Measurements from ENCODE around the gene EED.
"Not testable (repeated sequence)": the region's sequence is repeated elsewhere in the genome, so short reads cannot be mapped to it uniquely, and the experiment has no call there.

Gene EED

DNA sequence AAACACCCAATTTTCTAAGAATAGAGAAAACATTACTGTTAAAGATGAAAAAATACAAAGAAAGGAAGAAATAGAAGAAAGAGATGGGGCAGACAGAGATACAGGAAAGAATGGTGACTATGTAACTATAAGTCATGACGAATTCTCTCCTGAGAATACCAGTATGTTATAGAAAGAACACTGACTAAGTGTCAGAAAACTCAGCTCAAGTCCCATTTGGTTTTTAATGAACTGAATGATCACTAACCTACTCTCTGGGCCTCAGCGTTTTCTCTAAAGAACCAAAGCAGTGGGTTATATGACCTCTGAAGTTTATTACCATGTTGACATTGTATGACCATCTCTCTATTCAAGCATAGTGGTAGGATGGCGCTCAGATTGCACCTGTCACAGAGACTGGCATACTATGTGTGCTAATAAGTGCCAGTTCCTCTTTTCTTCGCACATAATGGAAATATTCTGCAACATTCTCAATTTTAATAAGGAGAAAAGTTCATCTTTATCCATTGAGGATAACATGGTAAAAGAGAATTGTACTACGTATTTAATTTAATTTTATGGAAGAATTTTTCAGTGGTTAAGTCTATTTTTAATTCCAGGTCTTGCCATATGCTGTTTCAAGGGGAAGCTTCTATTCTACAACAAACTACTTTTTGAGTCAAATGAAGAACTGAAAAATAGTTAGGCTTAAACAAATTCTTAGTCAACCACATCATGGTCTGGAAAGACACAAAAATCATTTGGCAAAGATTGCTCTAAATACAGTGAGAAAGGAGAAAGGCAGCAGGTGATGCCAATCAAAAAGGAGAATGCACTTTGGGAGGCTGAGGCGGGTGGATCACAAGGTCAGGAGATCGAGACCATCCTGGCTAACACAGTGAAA is 25.0 kb upstream of the EED start:
- DNase-seq (ENCODE audit: low spot score), result peak; percentile 66

DNA sequence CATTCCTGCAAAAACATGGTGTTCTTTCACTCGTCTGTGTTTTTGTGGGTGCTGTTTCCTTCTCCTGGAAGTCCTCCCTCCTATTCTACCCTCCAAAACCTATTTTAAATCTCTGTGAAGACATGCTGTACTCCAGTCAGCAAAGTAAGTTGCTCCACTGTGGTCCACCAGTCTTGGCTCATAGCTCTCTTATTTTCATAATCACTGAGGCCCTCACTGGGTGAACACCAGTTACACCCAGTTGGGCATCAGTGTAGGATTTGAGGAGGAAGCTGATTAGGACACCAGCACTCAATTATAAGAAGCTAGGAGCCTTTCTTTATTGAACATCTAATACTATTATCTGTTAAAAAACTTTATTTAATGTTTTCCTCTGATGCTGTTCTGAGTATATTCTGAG is 23.9 kb upstream of the EED start:
- DNase-seq (ENCODE audit: low spot score), result peak; percentile 44

DNA sequence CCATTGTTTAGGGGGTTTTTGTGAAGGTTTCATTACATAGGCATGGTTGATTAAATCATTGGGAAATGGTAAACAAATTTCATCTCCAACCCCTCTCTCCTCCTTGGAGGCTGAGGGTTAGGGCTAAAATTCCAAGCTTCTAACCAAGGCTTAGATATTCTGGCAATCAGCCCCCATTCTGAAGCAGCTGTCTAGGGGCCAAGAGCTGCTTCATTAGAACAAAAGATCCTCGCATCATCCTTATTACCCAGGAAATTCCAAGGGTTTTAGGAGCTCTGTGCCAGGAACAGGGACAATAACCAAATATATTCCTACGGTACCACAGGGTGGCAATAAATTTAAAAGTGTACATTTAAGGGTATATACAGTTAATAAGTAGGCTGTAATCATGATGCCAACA is 22.5 kb upstream of the EED start:
- no peak for DNase-seq (ENCODE audit: low spot score)

DNA sequence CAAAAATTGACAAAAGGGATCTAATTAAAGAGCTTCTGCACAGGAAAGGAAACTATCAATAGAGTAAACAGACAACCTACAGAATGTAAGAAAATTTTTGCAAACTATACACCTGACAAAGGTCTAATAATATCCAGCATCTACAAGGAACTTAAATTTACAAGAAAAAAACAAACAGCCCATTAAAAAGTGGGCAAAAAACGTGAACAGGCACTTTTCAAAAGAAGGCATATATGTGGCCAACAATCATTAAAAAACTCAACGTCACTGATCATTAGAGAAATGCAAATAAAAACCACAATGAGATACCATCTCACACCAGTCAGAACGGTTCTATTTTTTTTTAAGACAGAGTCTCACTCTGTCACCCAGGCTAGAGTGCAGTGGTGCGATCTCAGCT is 20.0 kb upstream of the EED start:
- not testable (repeated sequence) for DNase-seq (ENCODE audit: low spot score)

DNA sequence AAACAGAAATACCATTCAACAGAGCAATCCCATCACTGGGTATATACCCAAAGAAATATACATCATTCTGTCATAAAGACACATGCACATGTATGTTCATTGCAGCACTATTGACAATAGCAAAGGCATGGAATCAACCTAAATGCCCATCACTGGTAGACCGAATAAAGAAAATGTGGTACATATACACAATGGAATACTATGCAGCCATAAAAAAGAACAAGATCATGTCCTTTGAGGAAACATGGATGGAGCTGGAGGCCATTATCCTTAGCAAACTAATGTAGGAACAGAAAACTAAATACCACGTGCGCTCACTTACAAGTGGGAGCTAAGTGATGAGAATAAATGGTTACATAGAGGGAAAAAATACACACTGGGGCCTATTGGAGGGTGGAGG is 19.2 kb upstream of the EED start:
- DNase-seq (ENCODE audit: low spot score), result not testable (repeated sequence)

DNA sequence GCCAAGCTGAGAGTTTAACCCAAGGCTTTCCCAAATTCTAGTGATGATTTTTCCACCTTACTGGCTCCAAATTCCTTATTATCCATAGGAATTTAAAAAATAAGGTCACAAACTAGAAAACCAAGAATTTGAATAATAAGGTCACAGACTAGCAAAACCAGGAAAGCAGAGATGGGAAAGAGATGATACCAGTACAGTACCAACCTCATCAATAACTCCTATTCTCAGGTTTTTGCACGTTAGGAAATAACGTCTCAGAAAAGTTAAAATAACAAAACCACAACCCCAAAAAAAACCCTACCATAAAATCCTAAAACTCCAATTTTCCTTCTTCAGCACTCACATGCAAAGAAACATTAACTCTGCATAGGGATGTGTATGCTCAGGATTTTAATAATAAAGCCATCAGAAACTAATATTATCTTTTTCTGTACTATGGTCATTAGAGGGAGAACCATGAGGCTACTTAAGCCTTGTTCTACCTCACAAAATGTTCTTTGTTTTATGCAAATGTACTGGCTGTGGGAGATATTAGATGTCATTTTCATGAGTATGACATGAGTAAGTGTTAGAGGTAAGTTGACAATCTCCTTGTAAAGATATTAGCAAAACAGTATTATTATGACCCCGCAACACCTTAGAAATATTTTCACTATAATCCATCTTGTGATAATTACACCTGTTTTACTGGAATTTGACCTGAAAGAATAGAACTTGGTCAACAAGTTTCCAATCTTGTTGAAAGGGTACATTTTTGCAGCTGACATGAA is 16.1 kb upstream of the EED start:
- DNase-seq (ENCODE audit: low spot score), result no peak

DNA sequence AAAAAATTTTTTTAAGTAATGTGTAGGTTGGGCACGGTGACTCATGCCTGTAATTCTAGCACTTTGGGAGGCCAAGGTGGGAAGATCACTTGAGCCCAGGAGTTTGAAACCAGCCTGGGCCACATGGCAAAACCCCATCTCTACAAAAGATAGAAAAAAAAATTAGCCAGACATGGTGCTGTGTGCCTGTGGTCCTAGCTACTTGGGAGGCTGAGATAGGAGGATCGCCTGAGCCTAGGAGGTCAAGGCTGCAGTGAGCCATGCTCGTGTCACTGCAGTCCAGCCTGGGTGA is 15.6 kb upstream of the EED start:
- DNase-seq (ENCODE audit: low spot score), result not testable (repeated sequence)

DNA sequence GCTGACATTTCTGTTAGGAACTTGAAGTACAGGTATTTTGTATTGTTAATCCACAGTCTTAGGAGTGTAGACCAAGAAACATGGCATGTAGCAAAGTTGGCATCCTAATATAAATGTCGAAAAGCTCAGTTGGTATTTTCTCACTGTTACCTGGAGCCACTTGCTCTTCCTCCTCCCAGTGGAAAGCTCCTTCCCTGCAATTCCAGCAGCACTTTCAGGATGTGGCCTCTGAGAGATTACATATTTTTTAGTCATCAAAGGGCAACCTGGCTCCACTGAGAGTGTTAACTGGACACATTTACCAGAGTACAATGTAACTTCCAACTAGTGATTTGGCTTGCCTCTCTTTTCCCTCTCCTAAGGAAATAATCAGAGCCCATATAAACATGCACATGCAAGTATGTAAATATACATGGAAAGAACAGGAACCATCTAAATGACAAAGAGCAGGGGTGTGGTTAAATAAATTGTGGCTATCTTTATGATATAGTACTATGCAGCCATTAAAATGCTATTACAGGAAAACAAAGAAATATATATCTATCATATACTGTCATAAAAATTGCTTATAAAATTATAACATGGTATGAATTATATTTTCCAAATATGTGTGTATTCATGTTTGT is 14.3 kb upstream of the EED start:
- DNase-seq (ENCODE audit: low spot score), result no peak

DNA sequence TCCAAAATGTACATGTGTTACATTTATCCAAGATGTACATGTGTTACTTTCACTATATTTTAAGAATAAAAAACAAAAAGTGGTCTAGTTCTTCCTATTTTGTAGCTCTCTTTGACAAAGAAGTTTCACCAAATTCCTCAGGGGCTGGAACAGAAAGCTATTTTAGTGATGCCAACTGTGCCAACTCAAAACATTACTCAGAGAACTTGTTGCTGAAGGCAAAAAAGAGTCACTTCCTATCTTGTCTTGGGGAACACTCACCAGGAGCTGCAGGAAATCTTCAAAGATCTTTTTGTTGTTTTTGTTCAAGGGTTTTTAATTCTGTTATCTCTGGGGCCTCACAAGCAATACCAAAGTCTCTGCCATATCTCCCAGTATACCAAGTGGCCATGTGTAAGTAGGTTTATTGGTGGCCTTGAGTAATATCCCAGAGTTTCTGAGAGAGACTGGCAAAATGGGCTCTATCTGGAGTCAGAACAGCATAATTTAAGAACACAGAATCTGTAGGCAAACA is 13.6 kb upstream of the EED start:
- DNase-seq (ENCODE audit: low spot score), result no peak

DNA sequence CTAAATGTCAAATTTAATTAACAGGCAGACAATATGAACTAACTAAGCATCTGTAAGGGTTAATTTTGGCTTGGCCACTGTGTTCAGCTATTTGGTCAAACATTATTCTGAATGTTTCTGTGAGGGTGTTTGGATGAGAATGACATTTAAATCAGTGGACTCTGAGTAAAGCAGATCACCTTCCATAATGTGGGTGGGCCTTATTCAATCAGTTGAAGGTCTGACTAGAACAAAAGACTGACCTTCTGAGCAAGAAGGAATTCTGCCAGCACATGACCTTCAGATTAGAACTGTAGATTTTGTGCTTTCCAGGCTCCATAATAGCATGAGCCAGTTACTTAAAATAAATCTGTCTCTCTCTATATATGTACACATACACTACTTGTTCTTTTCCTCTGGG is 12.0 kb upstream of the EED start:
- no peak for DNase-seq (ENCODE audit: low spot score)

DNA sequence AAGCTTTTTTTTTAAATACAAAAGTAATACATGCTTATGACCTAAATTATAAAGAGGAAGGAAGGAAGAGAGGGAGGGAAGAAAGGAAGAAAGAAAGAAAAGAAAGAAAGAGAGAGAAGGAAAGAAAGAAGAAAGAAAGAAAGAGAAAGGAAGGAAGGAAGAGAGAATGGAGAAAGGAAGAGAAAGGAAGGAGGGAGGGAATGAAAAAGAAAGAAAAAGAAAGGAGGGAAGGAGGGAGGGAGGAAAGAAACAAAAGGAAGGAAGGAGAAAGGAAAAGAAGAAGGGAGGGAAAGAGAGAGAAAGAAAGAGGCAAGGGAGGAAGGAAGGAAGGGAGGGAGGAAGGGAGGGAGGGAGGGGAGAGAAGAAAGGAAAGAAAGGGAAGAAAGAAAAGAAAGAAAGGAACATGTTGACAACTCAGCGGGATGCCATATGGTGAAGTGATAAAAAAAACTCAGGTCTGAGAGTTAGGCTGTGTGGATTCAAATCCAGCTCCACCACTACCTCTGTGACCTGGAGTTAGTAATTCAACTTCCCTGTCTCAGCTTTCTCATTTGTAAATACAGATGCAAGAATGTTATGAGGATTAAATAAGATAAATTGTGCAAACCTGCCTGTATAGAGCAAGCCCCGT is 9.6 kb upstream of the EED start:
- no peak for DNase-seq (ENCODE audit: low spot score)

DNA sequence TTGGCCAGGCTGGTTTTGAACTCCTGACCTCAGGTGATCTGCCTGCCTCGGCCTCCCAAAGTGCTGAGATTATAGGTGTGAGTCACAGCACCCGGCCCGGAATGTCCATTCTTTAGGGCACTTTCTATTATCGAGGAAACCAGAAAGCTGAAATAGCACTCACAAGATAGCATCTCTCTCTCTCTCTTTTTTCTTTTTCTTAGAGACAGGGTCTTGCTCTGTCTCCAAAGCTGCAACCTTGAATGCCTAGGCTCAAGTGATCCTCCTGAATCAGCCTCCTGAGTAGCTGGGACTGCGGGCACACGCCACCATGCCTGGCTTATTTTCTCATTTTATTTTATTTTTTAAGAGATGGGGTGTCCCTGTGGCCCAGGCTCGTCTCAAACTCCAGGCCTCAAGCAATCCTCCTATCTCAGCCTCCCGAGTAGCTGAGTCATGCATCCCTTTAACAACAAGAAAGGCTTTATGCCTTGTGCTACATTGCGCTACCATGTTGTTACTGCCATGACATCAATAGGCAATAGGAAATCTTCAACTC is 7.2 kb upstream of the EED start:
- no peak for DNase-seq (ENCODE audit: low spot score)

DNA sequence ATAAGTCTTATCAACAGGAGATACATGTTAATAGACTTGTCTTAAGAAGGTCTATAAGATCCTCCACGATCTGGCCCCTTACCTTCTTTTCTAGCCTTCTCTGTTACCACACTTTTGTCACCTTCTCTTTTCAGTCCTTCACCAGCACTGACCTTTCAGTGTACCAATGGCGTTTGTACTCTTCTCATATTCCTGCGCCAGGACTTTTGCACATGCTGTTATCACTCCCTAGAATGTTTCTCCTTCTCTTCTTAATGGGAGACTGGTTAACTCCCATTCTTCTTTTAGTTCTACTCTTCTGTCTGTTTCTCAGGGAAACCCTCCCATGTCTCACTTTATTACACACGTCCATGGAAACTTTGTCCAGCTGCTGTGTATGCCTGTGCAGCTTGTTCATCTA is 4.4 kb upstream of the EED start:
- DNase-seq (ENCODE audit: low spot score), result no peak

DNA sequence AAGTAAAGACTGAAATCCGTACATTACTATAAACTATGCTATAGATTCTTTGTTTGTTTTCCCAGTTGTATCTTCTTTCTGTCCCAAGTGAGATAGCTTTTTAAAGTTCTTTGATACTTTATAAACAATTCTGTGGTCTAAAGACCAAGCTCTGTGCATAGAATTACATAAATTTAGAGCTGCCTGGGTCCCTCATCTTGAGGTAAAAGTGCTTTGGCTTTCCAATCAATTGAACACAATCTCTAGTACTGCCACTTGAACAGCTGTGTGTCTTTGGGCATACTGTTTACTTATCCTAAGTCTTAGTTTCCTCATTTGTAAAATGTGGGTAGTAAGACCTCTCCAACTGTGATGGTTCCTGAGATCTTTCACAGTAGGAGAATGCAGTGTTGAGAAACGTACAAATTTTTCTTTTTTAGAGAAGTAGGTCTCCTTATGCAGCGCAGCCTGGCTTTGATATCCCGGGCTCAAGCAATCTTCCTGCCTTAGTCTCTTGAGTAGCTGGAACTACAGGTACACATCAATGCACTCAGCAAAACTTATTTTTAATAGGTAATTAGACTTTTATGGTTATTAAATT is 2.5 kb upstream of the EED start:
- no peak for DNase-seq (ENCODE audit: low spot score)

DNA sequence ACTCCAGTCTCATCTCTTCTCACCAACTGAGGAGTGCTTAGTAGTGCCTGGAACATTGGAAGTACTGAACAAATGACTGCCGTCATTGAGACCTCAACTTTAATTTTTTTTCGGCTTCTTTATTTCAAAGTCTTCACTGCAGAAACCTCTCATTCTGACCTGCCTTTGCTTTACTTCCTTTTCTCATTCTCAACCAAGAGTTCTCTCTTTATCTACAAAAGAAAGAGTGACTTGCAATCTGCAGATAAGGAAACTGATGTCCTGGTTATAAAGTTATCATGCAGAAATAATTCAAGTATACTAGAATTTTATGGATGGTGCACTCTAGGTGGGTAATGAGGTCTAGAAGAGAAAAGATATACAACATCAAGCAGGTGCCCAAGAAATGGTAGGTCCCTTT is 1.2 kb upstream of the EED start:
- DNase-seq (ENCODE audit: low spot score), result no peak

DNA sequence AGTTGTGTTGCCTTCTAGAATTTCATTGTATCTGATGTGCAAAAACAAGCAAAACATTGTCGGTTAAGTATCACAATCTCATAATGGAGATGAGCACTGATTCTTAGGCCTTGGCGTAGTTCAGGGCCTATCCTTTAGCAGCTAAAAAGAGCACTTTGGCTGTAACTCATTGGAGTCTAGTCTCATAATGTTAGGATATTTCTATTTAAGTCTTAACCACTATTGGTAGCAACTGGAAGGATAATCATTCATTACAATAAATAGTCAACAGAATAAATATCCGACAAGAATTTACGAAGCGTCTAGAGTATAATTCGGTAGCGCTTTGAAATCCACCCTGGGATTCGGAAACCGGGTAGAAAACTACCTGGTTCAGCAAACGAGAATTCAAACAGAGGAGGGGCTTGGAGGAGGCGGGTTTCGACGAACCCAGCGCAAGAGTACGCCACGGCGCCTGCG is 461 bp upstream of the EED start:
- DNase-seq (ENCODE audit: low spot score), result peak; percentile 90

DNA sequence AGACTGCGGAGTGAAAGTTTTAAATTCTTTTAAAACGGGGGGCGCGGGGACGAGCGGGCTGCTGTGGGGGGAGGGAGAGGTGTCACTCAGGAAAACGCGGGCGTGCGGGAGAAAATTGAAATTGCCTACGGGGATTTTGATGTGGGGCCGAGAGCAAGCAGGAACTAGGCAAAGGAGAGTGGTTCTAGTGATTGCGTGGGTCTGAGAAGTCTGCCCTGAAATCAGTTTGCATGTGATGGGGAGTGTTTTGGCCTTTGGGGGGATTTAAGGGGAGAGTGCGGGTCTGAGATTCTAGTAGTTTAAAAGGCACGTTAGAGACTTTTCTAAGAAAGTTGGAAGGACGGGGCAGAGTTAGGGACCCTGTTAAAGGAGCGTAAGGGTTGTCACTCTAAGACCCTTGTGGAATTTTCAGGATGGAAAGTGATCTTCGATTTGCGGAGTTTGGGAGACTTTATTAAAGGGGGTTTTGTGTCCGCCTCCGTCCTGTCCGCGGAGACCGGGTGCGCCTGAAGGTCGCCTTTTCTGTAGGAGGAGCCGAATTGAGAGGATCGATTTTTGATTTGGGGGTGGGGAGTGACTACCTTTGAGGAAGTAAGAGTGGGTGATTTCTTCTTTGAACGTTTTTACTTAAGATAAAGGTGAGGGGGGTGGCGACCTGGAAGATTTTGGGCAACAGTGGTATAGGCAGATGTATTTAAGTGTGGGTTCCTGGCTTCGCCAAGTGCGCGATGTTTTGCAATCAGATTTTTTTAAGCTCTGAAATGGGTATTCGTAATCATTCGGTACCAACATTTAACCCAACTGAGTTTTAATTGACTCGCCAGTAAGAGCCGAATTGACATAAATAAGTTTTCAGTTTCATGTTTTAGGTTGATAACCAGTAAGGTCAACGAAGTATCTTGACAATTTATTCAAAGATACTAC is 1.1 kb downstream of the EED start:
- DNase-seq (ENCODE audit: low spot score), result peak; percentile 22

DNA sequence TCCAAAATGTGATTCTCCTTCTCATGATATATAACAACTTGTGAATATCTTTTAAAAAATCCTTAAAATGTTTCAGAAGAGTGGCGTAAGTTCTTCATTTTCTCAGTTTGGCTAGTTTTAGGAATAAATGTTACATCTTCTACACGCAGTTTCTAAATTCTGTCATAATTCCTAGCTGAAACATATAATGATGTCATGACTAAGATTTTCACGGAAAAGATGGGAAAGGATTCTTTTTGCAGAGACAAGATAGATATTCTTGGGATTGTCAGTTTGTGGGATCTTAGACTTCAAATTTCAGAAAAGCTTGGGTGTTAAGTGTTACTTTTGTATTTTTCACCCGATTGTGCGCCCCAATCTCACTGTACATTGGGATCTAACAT is 1.7 kb downstream of the EED start:
- no peak for DNase-seq (ENCODE audit: low spot score)

DNA sequence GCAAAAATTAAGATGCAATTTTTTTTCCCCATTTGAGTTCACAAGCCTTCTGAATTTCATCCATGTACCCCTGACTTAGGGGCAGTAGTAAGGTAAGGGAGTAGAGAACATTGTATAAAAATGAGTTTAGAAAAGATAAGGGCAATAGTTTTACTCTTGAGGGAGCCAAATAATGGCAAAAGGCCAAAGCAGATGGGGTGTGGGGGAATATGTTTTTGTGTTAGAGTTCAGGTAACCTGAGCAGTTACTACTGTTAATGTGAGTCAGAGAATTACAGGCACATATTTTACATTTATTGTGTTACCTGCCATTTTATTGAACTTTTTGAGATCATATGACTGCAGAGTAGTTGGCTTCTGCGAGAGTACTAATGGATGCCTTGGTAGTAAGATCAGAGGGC is 3.1 kb downstream of the EED start:
- no peak for DNase-seq (ENCODE audit: low spot score)

DNA sequence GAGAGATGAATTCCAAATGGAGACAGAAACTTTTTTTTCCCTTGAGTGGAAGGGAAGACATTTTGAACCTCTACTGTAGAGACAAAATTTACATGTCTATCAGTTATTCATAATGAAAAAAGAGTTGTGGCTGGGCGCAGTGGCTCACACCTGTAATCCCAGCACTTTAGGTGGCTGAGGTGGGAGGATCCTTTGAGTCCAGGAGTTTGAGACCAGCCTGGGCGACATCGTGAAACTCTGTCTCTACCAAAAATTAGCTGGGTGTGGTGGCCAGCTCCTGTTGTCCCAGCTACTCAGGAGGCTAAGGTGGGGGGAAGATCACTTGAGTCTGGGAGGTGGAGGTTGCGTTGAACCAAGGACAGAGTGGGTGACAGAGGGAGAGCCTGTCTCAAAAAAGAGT is 4.1 kb downstream of the EED start:
- DNase-seq (ENCODE audit: low spot score), result no peak
